Panc1 (cell line): ENCODE data around the gene FFAR1.

Experiments
- CTCF ChIP-seq: fragments of 450-650 bp; IDR thresholded peaks from 2 replicates; pipeline ENCODE4 v1.5.1; 2017; ENCODE audit warnings: mild to moderate bottlenecking
- POLR2AphosphoS5 ChIP-seq: IDR thresholded peaks from 2 replicates; pipeline ENCODE4 v1.6.1; 2012; ENCODE audit warnings: mild to moderate bottlenecking, low read depth, low read length, moderate library complexity
- REST ChIP-seq, 2 experiments: IDR thresholded peaks; 2 replicates each; pipeline ENCODE4 v1.6.1; 2011 to 2012; ENCODE audit warnings: low read depth in 2 of 2, control low read depth in 1 of 2, low read length in 1 of 2, mild to moderate bottlenecking in 1 of 2, moderate library complexity in 1 of 2; ENCODE audit not compliant: insufficient read depth in 1 of 2
- SIN3A ChIP-seq: IDR thresholded peaks from 2 replicates; pipeline ENCODE4 v1.6.1; 2012; ENCODE audit warnings: low read depth, mild to moderate bottlenecking, low read length, moderate library complexity, borderline replicate concordance; ENCODE audit not compliant: insufficient read depth
- TCF7L2 ChIP-seq: IDR thresholded peaks from 2 replicates; pipeline ENCODE4 v1.6.1; 2011; ENCODE audit warnings: mild to moderate bottlenecking, low read depth, low read length, inconsistent platforms

- no peak for TF ChIP-seq CTCF
- no peak for TF ChIP-seq REST (IDR thresholded peaks at IDR 0.05; ENCODE audit: insufficient read depth in 1 of 2, low read depth in 2 of 2, low read length in 1 of 2)
- TF ChIP-seq POLR2AphosphoS5: no peak
- no peak for TF ChIP-seq SIN3A
- no peak for TF ChIP-seq TCF7L2
Measured at GRCh38 chr19:35329323-35329722, 18.4 kb upstream of the FFAR1 start.
